GM21528 (cell line): Measurements from ENCODE around the gene FHAD1.

ENCODE experiments used
- ATAC-seq: cut with Tn5 transposase; IDR thresholded peaks from one replicate; pipeline ENCODE4 v1.9.1; 2021; ENCODE audit warnings: mild to moderate bottlenecking, moderate library complexity; ENCODE audit not compliant: unreplicated experiment, low FRiP score

FHAD1 gene

DNA sequence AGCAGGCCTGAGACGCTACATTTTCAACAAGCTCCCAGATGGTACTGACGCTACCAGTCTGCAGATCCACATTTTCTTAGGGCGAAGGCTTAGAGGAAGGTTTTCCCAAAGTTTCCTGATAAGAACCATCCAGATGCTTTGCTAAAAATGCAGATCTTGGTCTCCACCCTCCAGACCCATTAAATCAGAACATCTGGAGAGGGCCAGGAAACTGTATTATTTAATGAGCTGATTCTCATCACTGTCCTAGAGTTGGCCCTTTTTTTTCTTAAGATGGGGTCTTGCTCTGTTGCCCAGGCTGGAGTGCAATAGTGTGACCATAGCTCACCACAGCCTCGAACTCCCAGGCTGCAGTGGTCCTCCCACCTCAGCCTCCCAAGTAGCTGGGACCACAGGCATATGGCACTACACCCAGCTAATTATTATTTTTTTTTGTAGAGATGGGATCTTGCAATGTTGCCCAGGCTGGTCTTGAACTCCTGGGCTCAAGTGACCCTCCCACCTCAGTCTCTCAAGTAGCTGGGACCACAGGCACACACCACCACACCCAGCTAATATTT, 95.5 kb downstream of the FHAD1 start:
- no peak for ATAC-seq

DNA sequence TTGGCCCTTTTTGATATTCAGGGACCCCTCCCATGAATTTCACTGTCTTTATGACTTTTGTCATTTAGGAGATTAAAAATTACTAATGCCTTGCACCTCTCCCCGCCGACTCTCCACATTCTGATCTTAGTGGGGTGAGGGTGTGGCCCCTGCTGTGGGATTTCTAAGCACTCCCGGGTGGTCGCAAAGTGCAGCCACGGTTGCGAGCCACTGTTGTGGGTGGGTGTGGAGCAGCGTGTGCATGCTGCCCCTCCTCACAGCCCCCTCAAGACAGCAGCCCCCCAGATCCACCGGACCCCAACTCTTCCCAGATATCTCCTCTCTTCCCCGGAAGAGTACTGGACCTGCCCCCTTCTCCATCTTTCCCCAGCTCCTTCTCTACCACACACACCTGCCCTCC, 96.1 kb downstream of the FHAD1 start:
- no peak for ATAC-seq

- ATAC-seq = no peak
Observed at GRCh38 chr1:15343729-15344128, 96.7 kb downstream of the FHAD1 start.

DNA sequence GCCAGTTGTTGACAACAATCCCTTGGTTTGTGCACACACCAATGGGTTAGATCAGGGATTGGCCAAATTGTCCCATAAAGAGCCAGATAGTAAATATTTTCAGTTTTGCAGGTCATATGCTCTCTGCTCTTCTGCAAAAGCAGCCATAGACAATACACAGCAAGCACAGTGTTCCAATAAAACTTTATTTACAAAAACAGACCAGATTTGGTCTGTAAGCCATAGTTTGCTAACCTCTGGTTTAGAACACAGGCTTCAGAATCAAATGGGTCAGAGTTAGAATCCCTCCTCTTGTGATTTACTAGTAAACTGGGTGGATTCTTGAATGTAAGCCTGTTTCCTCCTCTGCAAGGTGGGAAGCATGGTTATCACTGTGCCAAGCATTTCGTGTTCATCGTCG, 97.4 kb downstream of the FHAD1 start:
- ATAC-seq = no peak

- ATAC-seq = no peak
Observed at GRCh38 chr1:15344800-15345704, 98.0 kb downstream of the FHAD1 start.

- no peak for ATAC-seq
Observed at GRCh38 chr1:15345705-15346345, 98.8 kb downstream of the FHAD1 start.

DNA sequence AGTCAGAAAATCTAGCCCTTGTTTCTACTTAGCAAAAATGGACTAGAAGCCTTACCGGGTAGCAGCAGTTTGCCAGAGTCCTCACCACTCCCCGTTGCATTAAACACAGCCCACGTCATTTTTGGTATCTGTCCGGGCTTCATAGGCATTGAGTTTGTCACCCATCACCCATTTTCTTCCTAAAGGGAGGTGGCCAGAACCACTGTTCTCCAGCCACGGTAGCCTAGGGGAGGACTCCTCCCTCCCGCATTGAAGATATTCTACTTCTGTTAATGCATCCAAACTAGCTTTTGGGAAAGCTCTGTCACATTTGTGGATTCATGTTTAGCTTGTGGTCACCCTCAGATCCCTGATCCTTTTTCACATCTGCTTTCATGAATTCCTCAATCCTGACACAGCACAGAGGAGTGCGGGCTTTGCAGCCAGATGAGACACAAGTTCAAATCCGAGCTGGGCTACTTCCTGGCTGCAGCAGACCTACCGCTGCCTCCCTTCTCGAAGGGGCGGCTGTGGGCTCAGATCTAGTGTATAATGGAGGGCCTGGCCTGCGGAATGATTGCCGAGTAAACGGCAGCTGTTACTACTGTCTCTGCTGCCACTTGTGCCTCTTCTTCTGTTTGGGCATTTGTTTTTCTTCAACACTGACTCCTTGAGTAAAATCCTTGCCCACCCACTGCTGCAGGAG, 99.5 kb downstream of the FHAD1 start:
- no peak for ATAC-seq

DNA sequence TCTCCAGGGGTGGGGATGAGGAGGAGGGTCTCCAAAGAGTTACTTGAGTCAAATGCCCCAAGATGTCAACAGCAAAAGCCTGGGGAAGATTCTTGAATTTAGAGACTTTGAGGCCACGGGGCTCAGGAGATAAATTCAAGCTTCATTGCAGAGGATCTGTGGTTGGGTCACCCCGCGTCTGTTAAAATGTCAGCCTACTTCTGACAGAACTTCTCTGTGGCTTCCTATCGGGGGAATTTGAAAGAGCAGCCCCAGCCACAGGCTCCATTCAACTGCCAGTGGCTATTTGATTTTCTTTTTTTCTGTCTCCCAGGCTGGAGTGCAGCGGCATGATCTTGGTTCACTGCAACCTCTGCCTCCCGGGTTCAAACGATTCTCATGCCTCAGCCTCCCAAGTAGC, 100.2 kb downstream of the FHAD1 start:
- ATAC-seq = no peak

- no peak for ATAC-seq
Observed at GRCh38 chr1:15348648-15349047, 101.6 kb downstream of the FHAD1 start.

- no peak for ATAC-seq
Observed at GRCh38 chr1:15349133-15349532, 102.1 kb downstream of the FHAD1 start.

DNA sequence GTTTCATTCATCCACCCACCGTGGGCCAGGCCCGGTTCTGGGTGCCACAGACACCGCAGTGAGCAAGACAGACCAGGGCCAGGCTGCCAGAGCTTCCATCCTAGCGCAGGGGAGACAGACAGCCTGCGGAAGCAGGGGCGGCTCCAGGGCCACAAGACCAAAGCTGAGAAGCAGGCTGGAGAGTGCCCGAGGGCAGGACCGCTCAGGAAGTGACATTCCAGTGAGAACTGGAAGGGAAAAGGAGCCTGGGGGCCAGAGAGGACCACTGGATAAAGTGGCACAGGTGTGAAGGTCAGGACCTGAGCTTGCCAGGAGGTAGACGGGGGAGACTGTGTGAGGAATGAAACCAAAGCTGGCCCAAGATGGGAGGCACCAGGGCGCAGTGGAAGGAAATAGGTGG, 103.1 kb downstream of the FHAD1 start:
- ATAC-seq = no peak

GRCh38 chr1:15350551-15351200, 103.7 kb downstream of the FHAD1 start:
- ATAC-seq = no peak

DNA sequence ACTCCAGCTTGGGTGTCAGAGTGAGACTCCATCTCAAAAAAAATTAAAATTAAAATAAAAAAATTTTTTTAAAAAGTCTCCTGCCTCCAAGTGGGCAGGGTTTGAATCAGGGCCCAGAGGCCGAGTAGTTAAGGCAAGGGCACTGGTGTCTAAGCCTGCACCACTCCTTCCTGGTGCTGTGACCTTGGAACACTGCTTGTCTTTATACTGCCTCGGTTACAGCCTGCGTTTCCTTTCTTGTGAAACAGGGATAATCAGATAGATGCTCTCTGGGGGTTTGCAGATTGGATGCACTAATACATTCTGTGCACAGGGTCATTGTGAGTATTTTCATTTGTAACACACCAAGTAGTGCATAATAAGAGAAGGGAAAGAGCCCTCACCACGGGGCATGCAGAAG, 104.3 kb downstream of the FHAD1 start:
- no peak for ATAC-seq

- no peak for ATAC-seq
Observed at GRCh38 chr1:15352128-15352957, 105.3 kb downstream of the FHAD1 start.

DNA sequence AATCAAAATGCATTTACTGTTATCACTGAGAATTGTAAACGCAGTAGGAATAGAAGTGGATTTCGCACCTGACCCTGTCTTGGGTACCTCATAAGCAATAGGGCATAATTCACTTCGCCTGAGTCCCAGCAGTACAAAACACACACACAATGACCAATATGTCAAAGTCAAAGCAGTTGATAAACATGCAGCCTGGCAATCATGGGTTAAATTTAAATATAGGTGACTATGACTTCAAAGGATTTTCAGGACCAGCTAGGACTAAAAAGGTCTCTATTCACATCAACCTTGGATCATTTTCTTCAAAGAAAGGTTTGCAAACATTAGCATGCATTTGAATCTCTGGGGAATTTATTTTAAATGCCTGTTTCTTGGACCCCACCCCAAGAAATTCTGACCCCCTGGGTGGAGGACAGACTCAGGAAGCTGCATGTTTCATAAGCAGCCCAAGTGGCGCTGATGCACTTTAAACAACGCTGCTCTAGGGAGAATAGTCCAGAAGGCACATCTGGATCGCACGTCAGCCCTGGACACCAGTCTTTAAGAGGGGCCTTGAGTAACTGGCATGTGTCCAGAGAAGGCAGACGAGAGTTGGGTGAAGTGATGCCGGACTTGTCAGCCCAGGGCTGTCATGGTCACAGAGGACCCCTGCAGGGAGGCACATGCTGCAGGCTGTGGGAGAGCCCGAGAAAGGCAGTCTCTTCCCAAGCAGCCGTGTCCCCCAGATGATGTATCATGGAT, 107.0 kb downstream of the FHAD1 start:
- no peak for ATAC-seq

- ATAC-seq = no peak
Observed at GRCh38 chr1:15354580-15354965, 107.5 kb downstream of the FHAD1 start.

DNA sequence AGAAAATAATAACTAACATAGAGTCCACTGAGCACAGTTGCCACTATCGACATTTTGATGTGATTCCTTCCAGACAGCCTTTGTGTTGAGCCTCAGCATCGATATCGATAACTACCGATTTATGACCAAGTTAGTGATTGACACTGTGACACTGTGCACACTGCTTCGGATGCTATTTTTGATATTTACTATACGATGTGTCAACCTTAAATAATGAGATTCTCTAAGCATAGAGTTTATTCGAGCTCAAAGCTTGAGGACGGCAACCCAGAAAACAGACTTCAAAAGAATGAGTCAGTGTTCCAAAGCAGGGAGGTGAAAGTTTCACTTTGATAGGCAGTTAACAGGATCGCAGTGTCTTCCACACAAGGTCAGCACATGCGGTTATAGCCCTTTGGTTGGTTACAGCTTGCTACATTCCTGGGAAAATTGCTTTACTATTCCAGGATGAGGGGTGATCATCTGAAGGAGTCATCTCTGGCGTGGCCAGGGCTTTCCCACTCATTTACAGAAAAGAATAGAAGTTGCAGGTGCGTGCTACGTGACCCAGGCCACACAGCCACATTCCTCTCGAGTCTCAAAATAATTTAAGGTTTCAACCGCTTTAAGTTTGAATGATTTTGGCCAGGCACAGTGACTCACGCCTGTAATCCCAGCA, 109.1 kb downstream of the FHAD1 start:
- ATAC-seq = no peak

- no peak for ATAC-seq
Observed at GRCh38 chr1:15357612-15358207, 110.7 kb downstream of the FHAD1 start.
